Measurements from ENCODE around the gene HSPA1B. TPM values are rescaled to one million over a fixed set of nuclear protein-coding genes. Genes with fewer than 3 reads are reported as not detected.

The HSPA1B gene
- polyA plus RNA-seq, 2 of the 4 experiments (the other 2 are of a cell fraction) = 70.6 to 125 TPM

GRCh38 chr6:31795616-31796298, 31.8 kb upstream of the HSPA1B start, which contains the start of gene VARS1 (continued):
- TF ChIP-seq HMGXB4 (CRISPR knock-in tag; IDR thresholded peaks at IDR 0.05; ENCODE audit: borderline replicate concordance) (no peak), PBX3 (IDR thresholded peaks at IDR 0.05) (no peak), NR3C1 (IDR thresholded peaks at IDR 0.05) (no peak), EHMT2 (IDR thresholded peaks at IDR 0.05; ENCODE audit: low read depth) (no peak), FOXS1 (CRISPR knock-in tag; IDR thresholded peaks at IDR 0.05) (no peak), MYC (IDR thresholded peaks at IDR 0.05; ENCODE audit: borderline replicate concordance, low read length) (peak; percentile 78; the same call in 1 of the 2 replicates), TFCP2L1 (CRISPR knock-in tag; IDR thresholded peaks at IDR 0.05) (no peak), SMC3 (IDR thresholded peaks at IDR 0.05) (peak; percentile 72), EP300 (IDR thresholded peaks at IDR 0.05) (no peak)

GRCh38 chr6:31796993-31797385, 30.5 kb upstream of the HSPA1B start:
- Histone ChIP-seq H3K4me1 (peaks cover 23% of the 10 kb centered on the region; the same call in 2 of the 3 replicates), H3K9me3 (no peaks in the 10 kb centered on the region), H3K4me2 (no peak overlapping the region), H3K27ac (no peak overlapping the region), H3K4me3 (no peak overlapping the region)
- FAIRE-seq (no peak), DNase-seq (ENCODE audit: low read depth in 1 of 2, low spot score in 1 of 2) (no peak), ATAC-seq (no peak)
- 96% methylated on average over 2 of the region's 2 CpGs for WGBS (ENCODE audit: missing lambda C conversion rate)
- ChIA-PET CTCF (interaction anchor here (1.2 to 3.8 kb wide), 6 partner anchors 8 to 250 kb away, joined by 3 to 27 read pairs (median 7); partner anchors contain the start of genes HSPA1B, LSM2 and NFKBIL1), POLR2A (interaction anchor here (2.6 kb wide), 1 partner anchor 10 kb away, joined by 18 read pairs; the partner anchor contains the start of gene LSM2)
- TF ChIP-seq HES2 (IDR thresholded peaks at IDR 0.05) (no peak), HDAC2 (IDR thresholded peaks at IDR 0.05) (no peak), NPAS2 (CRISPR knock-in tag; IDR thresholded peaks at IDR 0.05; ENCODE audit: borderline replicate concordance) (no peak), EHMT2 (IDR thresholded peaks at IDR 0.05; ENCODE audit: low read depth) (no peak), REST (IDR thresholded peaks at IDR 0.05) (no peak), CTCF (IDR thresholded peaks at IDR 0.05) (no peak), NR3C1 (IDR thresholded peaks at IDR 0.05) (no peak), POLR2AphosphoS2 (conservative IDR thresholded peaks at IDR 0.05; ENCODE audit: low read length) (no peak), POLR2A (IDR thresholded peaks at IDR 0.05; ENCODE audit: low read length) (no peak), CEBPB (IDR thresholded peaks at IDR 0.05) (no peak), RAD21 (conservative IDR thresholded peaks at IDR 0.05 in 1 of 2, IDR thresholded peaks at IDR 0.05 in 1 of 2) (no peak)

Data from A549 (cell line).